Heart right ventricle (tissue), 16 donors: ENCODE results near the gene ITGB3BP. TPM values are rescaled to one million over a fixed set of nuclear protein-coding genes. Genes with fewer than 3 reads are reported as not detected.
A peak's percentile ranks its signal among the peaks of the same experiment; 100 is the strongest.

Source experiments
- ATAC-seq, 8 donors: fragments of 200-7000 bp; cut with Tn5 transposase; one replicate each; pipeline ENCODE4 v1.9.1; 2020; ENCODE audit warnings: mild to moderate bottlenecking in 8 of 8, moderate library complexity in 8 of 8, moderate number of reproducible peaks in 1 of 8
- DNase-seq, 2 donors: peaks; one replicate each; pipeline ENCODE4 v3.0.0-alpha.2; 2020
- H3K27ac ChIP-seq, 10 donors: fragments of 200-600 bp; sonication (generic) in 2 of 10; one replicate each; pipeline versions ENCODE4 v1.5.0 to v1.8.0; 2020 to 2022; ENCODE audit warnings: mild to moderate bottlenecking in 3 of 10
- H3K27me3 ChIP-seq, 7 donors: fragments of 200-600 bp; one replicate each; pipeline ENCODE4 v1.8.0; 2021 to 2022; ENCODE audit warnings: mild to moderate bottlenecking in 2 of 7
- H3K36me3 ChIP-seq, 9 donors: fragments of 200-600 bp; sonication (generic) in 1 of 9; one replicate each; pipeline versions ENCODE4 v1.5.0 to v1.8.0; 2020 to 2022; ENCODE audit warnings: mild to moderate bottlenecking in 2 of 9
- H3K4me1 ChIP-seq, 9 donors: fragments of 200-600 bp; sonication (generic) in 1 of 9; one replicate each; pipeline versions ENCODE4 v1.5.0 to v1.8.0; 2020 to 2022; ENCODE audit warnings: mild to moderate bottlenecking in 4 of 9
- H3K4me3 ChIP-seq, 10 donors: fragments of 200-600 bp; sonication (generic) in 2 of 10; one replicate each; pipeline versions ENCODE4 v1.5.0 to v1.8.0; 2020 to 2022; ENCODE audit warnings: mild to moderate bottlenecking in 7 of 10, moderate library complexity in 2 of 10
- H3K9me3 ChIP-seq, 11 donors: fragments of 200-600 bp in 10 of 11; sonication (generic) in 2 of 11; one replicate each; pipeline versions ENCODE4 v1.5.0 to v1.8.0; 2013 to 2022; ENCODE audit warnings: mild to moderate bottlenecking in 2 of 11, control low read depth in 1 of 11, moderate library complexity in 1 of 11
- CTCF ChIP-seq, 9 donors: fragments of 200-600 bp; sonication (generic) in 2 of 9; IDR thresholded peaks; one replicate each; pipeline versions ENCODE4 v1.5.0 to v1.8.0; 2021 to 2022; ENCODE audit warnings: antibody characterized with exemption in 9 of 9, mild to moderate bottlenecking in 5 of 9, moderate library complexity in 1 of 9
- WGBS, 2 donors: extraction: QIAGEN DNeasy Blood & Tissue Kit; methylation state at CpG; one replicate each; pipeline ENCODE4 v1.1.7; 2013; ENCODE audit warnings: inconsistent platforms in 1 of 2; 5-methylcytosine and 5-hydroxymethylcytosine counted together
- intact Hi-C, 10 donors: fragments of 100-400 bp; cut with DNase I; formaldehyde crosslinking; loops; one replicate each; pipeline versions ENCODE4 v1.11.1 to v1.14.2; 2022
- polyA plus RNA-seq, 2 donors: library from polyadenylated mRNA; stranded (reverse); fragments of 200-250 nt; gene quantifications; one replicate each; pipeline ENCODE4 v1.2.3, GENCODE V29; 2013
- total RNA-seq, 10 donors: library from RNA; stranded (reverse); fragmentation: NEBNext Ultra II Directional in 3 of 10; extraction: Animal tissue kit (Norgen Biotek cat#: 25700) in 3 of 10; gene quantifications; one replicate each; pipeline versions ENCODE4 v1.2.1 to v1.2.4, GENCODE V29; 2021 to 2023
- donor health status: Arrhythmogenic right ventricular cardiomyopathy.
- donor health status: ischemic (EF 13 %, LVEDD 7.1; RV severe dilation, severe dysfunction).
- donor health status: healthy with polysubstance abuse.
- donor health status: DM: no; HTN: yes; CAD: no.
- donor health status: DM: no; HTN: no; CAD: no.
- donor health status: ischemic (EF 25% LVEDD 6.9; RV normal size, moderate dysfunction).
- donor health status: ischemic (EF 25% LVEDD 5.7; RV mildly dilated, moderate dysfunction).
- donor health status: healthy.
- donor health status: DM: yes; HTN: yes; CAD: no.
- donor health status: Ischemic cardiomyopathy.
- donor health status: ischemic (EF 35%, LVEDD 5.7; RV mildly dilated, moderate dysfunction).
- donor health status: nonischemic (EF 11% LVEDD 7.7; RV severe dilation, severe dysfunction).
- donor health status: DM: yes; HTN: yes; CAD: no.
- donor health status: PGD.
- donor health status: ischemic (EF 29% LVEDD 5.4; RV normal size, mild dysfunction).
- donor health status: nonischemic (EF 23%, LVEDD 6.1; RV moderate dilation, normal function).

Gene ITGB3BP
- total and polyA plus RNA-seq, 12 donors: 4.3 to 14.7 (median 7.4) TPM

- WGBS, 2 donors: 81% methylated on average over 3 of the region's 3 CpGs
- TF ChIP-seq CTCF (IDR thresholded peaks at IDR 0.05): no peak
- Histone ChIP-seq H3K36me3 (peaks cover 0 to 10% (median 0%) of the 10 kb centered on the region in 9 donors), H3K4me3 (no peak overlapping the region), H3K4me1 (peaks cover 0 to 7% (median 0%) of the 10 kb centered on the region in 9 donors), H3K9me3 (peaks cover 0 to 20% (median 8%) of the 10 kb centered on the region in 11 donors), H3K27me3 (no peaks in the 10 kb centered on the region), H3K27ac (peak overlapping the region in 1 of 10 donors; percentile 26)
- DNase-seq (no peak), ATAC-seq (no peak)
- intact Hi-C loops: loop anchor here in 1 of 10 donors (10.0 kb wide), 1 partner anchor 72 kb away; no protein-coding TSS in a partner anchor
These were observed 59.8 kb downstream of the ITGB3BP start for GRCh38 chr1:63463248-63463647.

GRCh38 chr1:63461661-63462230 lies 61.3 kb downstream of the ITGB3BP start:
- Histone ChIP-seq H3K27ac (no peak overlapping the region), H3K27me3 (no peaks in the 10 kb centered on the region), H3K36me3 (peaks cover 0 to 10% (median 0%) of the 10 kb centered on the region in 9 donors), H3K4me1 (peaks cover 0 to 7% (median 0%) of the 10 kb centered on the region in 9 donors), H3K4me3 (no peak overlapping the region), H3K9me3 (peaks cover 0 to 20% (median 8%) of the 10 kb centered on the region in 11 donors)
- WGBS, 2 donors: 98 to 100% methylated on average over 1 of the region's 1 CpG
- ATAC-seq (no peak), DNase-seq (no peak)
- intact Hi-C loops: loop anchor here in 1 of 10 donors (10.0 kb wide), 1 partner anchor 73 kb away; no protein-coding TSS in a partner anchor
- no peak for TF ChIP-seq CTCF (IDR thresholded peaks at IDR 0.05)

- Histone ChIP-seq H3K4me1 (peaks cover 0 to 5% (median 0%) of the 10 kb centered on the region in 9 donors), H3K36me3 (peaks cover 0 to 10% (median 0%) of the 10 kb centered on the region in 9 donors), H3K27ac (no peak overlapping the region), H3K4me3 (no peak overlapping the region), H3K27me3 (no peaks in the 10 kb centered on the region), H3K9me3 (peaks cover 0 to 20% (median 8%) of the 10 kb centered on the region in 11 donors)
- no peak for ATAC-seq
- intact Hi-C loops: no loop called here
- DNase-seq: no peak
- no peak for TF ChIP-seq CTCF (IDR thresholded peaks at IDR 0.05)
These were observed 64.3 kb downstream of the ITGB3BP start for GRCh38 chr1:63458750-63459149.

GRCh38 chr1:63454269-63454668 lies 68.8 kb downstream of the ITGB3BP start:
- Histone ChIP-seq H3K4me3 (no peak overlapping the region), H3K36me3 (no peaks in the 10 kb centered on the region), H3K9me3 (no peaks in the 10 kb centered on the region), H3K27ac (no peak overlapping the region), H3K4me1 (peaks cover 0 to 10% (median 0%) of the 10 kb centered on the region in 9 donors), H3K27me3 (no peaks in the 10 kb centered on the region)
- no peak for ATAC-seq
- intact Hi-C loops: no loop called here
- TF ChIP-seq CTCF (IDR thresholded peaks at IDR 0.05): peak in 2 of 9 donors; percentile 11 to 12
- DNase-seq: no peak
